ENCODE data around the gene ICAM4.

DNA sequence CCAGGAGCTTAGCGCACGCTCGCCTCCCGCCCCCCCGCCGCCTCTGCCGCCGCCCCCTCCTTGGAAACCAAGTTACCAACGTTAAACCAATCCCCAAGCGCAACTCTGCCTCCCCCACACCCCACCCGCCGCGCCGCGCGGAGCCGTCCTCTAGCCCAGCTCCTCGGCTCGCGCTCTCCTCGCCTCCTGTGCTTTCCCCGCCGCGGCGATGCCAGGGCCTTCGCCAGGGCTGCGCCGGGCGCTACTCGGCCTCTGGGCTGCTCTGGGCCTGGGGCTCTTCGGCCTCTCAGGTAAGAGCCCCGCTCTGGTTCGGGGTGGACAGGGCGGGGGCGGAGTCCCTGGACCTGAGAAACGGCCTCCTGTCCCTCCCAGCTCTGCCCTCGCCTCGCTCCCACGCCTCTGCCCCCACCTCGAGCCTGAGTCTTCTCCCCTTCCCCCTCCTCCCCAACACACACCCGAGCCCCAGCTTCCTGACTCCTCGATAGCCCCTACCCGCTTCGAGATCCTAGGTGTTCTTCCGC, 3.1 kb downstream of the ICAM4 start, which contains the start of gene ICAM5:
- TF ChIP-seq, protein P1, sequence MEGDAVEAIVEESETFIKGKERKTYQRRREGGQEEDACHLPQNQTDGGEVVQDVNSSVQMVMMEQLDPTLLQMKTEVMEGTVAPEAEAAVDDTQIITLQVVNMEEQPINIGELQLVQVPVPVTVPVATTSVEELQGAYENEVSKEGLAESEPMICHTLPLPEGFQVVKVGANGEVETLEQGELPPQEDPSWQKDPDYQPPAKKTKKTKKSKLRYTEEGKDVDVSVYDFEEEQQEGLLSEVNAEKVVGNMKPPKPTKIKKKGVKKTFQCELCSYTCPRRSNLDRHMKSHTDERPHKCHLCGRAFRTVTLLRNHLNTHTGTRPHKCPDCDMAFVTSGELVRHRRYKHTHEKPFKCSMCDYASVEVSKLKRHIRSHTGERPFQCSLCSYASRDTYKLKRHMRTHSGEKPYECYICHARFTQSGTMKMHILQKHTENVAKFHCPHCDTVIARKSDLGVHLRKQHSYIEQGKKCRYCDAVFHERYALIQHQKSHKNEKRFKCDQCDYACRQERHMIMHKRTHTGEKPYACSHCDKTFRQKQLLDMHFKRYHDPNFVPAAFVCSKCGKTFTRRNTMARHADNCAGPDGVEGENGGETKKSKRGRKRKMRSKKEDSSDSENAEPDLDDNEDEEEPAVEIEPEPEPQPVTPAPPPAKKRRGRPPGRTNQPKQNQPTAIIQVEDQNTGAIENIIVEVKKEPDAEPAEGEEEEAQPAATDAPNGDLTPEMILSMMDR (IDR thresholded peaks at IDR 0.05), result no peak
- TF ChIP-seq FOXJ3 (CRISPR knock-in tag; IDR thresholded peaks at IDR 0.05), result no peak
- TF ChIP-seq RAD21 (IDR thresholded peaks at IDR 0.05; ENCODE audit: low read length), result no peak
- TF ChIP-seq POLR2AphosphoS5 (IDR thresholded peaks at IDR 0.05; ENCODE audit: low read depth, low read length), result no peak
- no peak for TF ChIP-seq NFIC (IDR thresholded peaks at IDR 0.05; ENCODE audit: borderline replicate concordance)
